ENCODE measurements around the gene LRP5. TPM values are rescaled to one million over a fixed set of nuclear protein-coding genes. Genes with fewer than 3 reads are reported as not detected.

The LRP5 gene
- total RNA-seq, 4 donors from 2014 or later, result 21.5 to 75.0 (median 28.7) TPM

DNA sequence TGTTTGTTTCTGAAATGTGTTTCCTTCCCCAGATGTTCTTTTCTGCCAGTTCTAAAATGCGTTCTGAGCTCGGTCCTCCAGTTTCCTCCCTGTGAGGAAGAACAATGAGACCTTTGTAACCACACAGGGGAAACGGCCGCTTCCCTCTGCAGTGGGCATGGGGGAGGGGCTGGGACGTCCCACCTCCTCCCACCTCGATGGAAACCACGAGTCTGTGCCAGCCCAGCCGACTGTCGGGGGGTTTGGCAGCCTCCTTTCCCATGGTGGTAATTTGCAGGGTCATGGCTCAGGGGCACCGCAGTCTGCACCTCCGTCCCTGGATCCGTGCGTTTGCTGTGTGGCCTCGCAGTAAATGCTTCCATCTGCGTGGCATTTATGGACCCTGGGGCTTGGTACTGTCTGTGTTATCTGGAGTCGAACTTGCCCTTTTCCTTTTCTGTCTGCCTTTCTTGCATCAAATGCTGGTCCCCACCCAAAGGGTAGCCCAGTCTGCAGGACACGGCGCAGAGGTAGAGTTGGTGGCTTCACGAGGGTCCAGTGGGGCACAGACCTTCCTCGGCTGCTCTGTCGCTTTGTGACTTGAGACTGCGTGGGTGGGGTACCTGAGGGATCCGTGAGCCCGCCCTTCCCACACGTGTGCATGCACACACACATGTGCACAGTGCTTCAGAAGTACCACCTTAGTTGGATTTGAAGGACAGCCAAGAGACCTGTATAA is 16.1 kb downstream of the LRP5 start:
- TF ChIP-seq, protein P1, sequence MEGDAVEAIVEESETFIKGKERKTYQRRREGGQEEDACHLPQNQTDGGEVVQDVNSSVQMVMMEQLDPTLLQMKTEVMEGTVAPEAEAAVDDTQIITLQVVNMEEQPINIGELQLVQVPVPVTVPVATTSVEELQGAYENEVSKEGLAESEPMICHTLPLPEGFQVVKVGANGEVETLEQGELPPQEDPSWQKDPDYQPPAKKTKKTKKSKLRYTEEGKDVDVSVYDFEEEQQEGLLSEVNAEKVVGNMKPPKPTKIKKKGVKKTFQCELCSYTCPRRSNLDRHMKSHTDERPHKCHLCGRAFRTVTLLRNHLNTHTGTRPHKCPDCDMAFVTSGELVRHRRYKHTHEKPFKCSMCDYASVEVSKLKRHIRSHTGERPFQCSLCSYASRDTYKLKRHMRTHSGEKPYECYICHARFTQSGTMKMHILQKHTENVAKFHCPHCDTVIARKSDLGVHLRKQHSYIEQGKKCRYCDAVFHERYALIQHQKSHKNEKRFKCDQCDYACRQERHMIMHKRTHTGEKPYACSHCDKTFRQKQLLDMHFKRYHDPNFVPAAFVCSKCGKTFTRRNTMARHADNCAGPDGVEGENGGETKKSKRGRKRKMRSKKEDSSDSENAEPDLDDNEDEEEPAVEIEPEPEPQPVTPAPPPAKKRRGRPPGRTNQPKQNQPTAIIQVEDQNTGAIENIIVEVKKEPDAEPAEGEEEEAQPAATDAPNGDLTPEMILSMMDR (IDR thresholded peaks at IDR 0.05; ENCODE audit: low read depth), result no peak

DNA sequence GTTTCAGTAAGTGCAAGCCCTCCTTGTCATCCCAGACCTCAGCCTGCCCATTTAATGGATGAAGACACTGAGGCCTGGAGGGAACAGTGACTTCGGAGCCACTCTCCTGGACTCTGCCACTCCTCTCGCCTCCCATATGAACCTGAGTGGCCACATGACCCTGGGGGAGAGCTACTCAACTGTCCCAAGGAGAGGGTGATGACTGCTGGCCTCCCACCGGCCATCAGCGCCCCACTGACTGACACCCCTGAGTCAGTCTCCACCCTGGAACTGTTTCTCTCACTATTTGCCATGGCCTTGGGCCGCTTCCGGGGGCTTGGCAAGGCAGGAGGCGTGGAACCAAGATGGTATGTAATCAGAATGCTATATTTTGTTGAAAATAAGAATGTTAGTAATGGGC is 17.1 kb downstream of the LRP5 start:
- TF ChIP-seq, protein P1 (IDR thresholded peaks at IDR 0.05; ENCODE audit: low read depth), result no peak

GRCh38 chr11:68329978-68330699 is 17.7 kb downstream of the LRP5 start:
- TF ChIP-seq, protein P1 (IDR thresholded peaks at IDR 0.05; ENCODE audit: low read depth), result no peak

- TF ChIP-seq, protein P1 (IDR thresholded peaks at IDR 0.05; ENCODE audit: low read depth), result no peak
Observed at GRCh38 chr11:68330700-68331337, 18.4 kb downstream of the LRP5 start.

GRCh38 chr11:68331338-68331947 is 19.1 kb downstream of the LRP5 start:
- TF ChIP-seq, protein P1 (IDR thresholded peaks at IDR 0.05; ENCODE audit: low read depth), result no peak

DNA sequence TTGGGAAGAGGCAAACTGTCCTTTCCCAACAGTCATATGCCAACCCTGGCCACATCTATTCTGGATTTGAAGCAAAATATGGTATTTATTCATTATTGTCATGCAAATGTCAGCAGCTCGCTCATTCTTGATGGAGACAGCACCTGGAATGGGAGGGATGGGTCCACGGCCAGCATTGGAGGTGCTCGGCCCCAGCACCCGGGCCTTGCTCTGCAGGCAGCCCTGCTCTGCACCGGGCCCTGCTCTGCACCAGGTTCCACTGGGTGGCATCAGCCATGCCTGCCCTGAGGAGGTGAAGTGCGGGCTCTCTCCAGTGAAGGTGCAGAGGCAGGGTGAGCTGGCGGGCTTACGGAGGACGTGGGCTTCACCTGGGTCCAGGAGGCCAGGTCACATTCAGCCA is 19.8 kb downstream of the LRP5 start:
- TF ChIP-seq, protein P1 (IDR thresholded peaks at IDR 0.05; ENCODE audit: low read depth), result no peak

DNA sequence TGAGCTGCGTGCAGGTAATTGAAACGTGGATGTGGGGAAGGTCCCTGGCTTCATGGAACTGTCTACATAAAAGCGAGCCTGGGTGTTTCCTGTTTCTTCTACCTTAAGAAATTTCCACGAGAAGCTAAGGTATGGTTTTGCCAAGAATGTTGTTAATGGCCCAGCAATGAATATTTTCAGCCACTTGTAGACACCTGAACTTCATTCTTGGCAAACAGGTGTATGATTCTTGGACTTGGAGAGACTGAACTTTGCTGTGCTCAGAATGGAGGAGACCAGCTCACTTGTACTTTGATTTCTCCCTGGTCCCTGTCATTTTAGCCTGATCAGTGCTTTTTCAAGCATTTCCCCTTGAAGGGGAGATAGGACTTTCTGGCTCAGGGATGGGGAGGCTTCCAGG is 20.8 kb downstream of the LRP5 start:
- TF ChIP-seq, protein P1 (IDR thresholded peaks at IDR 0.05; ENCODE audit: low read depth), result no peak
